Measurements from ENCODE around the gene PLEKHN1. TPM values are rescaled to one million over a fixed set of nuclear protein-coding genes. Genes with fewer than 3 reads are reported as not detected.
A peak's percentile ranks its signal among the peaks of the same experiment; 100 is the strongest.

PLEKHN1 gene
- total RNA-seq, 2 donors from 2014 or later: 1.5 to 4.6 TPM

DNA sequence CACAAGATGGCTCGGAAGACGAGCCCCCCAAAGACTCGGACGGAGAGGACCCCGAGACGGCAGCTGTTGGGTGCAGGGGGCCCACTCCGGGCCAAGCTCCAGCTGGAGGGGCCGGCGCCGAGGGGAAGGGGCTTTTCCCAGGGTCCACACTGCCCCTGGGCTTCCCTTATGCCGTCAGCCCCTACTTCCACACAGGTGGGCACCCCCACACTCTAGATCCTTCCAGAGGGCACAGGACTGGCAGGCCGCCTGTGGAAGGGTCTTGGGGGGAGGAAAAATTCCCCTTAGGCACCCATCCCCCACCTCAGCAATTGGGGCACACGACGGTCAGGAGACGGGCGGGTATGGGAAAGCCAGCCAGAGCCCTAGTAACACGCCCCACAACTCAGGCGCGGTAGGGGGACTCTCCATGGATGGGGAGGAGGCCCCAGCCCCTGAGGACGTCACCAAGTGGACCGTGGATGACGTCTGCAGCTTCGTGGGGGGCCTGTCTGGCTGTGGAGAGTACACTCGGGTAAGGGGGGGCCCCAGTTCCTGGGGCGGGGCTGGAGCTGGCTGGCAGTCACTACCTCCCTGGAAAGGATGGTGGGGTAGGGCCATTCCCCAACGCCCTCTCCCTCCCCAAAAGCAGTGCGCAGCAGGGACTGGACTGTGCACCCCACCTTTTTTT, 23.3 kb upstream of the PLEKHN1 start:
- Histone ChIP-seq H3K4me3 (ENCODE audit: low read length) (peak overlapping the region; percentile 55), H3K4me1 (ENCODE audit: control insufficient read depth, insufficient read depth, low read length) (peaks cover 16% of the 10 kb centered on the region), H3K9me3 (ENCODE audit: control insufficient read depth, low read length) (no peaks in the 10 kb centered on the region), H3K27me3 (ENCODE audit: control insufficient read depth, insufficient read depth, low read length, poor library complexity, severe bottlenecking) (peaks cover 13% of the 10 kb centered on the region), H3K27ac (ENCODE audit: low read depth, low read length) (no peak overlapping the region), H3K36me3 (ENCODE audit: control insufficient read depth, insufficient read depth, low read length) (peaks cover 8% of the 10 kb centered on the region), H3K9ac (ENCODE audit: extremely low read depth, low read length, poor library complexity, severe bottlenecking) (peak overlapping the region; percentile 20)
- Mint-ChIP-seq H3K27ac (no peak overlapping the region), H3K4me1 (peaks cover 15% of the 10 kb centered on the region), H3K36me3 (ENCODE audit: low read depth) (peaks cover 21% of the 10 kb centered on the region), H3K9me3 (no peaks in the 10 kb centered on the region), H3K4me3 (peak overlapping the region; percentile 76), H3K27me3 (ENCODE audit: insufficient read depth) (peaks cover 17% of the 10 kb centered on the region)
- TF ChIP-seq, protein P1, sequence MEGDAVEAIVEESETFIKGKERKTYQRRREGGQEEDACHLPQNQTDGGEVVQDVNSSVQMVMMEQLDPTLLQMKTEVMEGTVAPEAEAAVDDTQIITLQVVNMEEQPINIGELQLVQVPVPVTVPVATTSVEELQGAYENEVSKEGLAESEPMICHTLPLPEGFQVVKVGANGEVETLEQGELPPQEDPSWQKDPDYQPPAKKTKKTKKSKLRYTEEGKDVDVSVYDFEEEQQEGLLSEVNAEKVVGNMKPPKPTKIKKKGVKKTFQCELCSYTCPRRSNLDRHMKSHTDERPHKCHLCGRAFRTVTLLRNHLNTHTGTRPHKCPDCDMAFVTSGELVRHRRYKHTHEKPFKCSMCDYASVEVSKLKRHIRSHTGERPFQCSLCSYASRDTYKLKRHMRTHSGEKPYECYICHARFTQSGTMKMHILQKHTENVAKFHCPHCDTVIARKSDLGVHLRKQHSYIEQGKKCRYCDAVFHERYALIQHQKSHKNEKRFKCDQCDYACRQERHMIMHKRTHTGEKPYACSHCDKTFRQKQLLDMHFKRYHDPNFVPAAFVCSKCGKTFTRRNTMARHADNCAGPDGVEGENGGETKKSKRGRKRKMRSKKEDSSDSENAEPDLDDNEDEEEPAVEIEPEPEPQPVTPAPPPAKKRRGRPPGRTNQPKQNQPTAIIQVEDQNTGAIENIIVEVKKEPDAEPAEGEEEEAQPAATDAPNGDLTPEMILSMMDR (conservative IDR thresholded peaks at IDR 0.05): no peak
- WGBS, 2 experiments (ENCODE audit: insufficient coverage in 1 of 2, insufficient read length in 1 of 2): 46 to 52% methylated on average over 15 to 25 of the region's 27 CpGs
- DNase-seq: no peak

DNA sequence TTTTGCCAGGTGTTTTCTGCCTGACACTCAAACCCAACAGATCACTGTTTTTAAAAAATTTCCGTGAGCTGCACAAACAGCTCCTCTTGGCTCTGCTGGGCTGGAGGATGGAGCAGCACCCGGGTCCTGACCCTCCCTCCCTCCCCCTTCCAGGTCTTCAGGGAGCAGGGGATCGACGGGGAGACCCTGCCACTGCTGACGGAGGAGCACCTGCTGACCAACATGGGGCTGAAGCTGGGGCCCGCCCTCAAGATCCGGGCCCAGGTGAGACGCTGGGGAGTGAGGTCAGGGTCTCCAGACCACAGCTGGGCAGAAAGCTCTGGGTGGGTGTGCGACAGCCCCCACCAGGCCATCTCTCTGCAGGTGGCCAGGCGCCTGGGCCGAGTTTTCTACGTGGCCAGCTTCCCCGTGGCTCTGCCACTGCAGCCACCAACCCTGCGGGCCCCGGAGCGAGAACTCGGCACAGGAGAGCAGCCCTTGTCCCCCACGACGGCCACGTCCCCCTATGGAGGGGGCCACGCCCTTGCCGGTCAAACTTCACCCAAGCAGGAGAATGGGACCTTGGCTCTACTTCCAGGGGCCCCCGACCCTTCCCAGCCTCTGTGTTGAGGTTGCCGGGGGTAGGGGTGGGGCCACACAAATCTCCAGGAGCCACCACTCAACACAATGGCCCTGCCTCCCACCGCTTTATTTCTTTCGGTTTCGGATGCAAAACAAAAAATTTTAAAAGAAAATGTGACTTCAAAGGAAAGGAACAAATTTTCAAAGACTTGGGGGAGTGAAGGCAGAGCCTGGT, 22.5 kb upstream of the PLEKHN1 start:
- H3K4me3 Mint-ChIP-seq: peak overlapping the region; percentile 76
- DNase-seq: no peak

More for the DNA sequence above, 22.5 kb upstream of the PLEKHN1 start:
- H3K27ac Mint-ChIP-seq: peak overlapping the region; percentile 64
- peaks cover 27% of the 10 kb centered on the region for H3K36me3 Mint-ChIP-seq (ENCODE audit: low read depth)
- Histone ChIP-seq H3K9ac (ENCODE audit: extremely low read depth, low read length, poor library complexity, severe bottlenecking) (no peak overlapping the region), H3K27me3 (ENCODE audit: control insufficient read depth, insufficient read depth, low read length, poor library complexity, severe bottlenecking) (peaks cover 13% of the 10 kb centered on the region), H3K27ac (ENCODE audit: low read depth, low read length) (peak overlapping the region; percentile 66), H3K4me3 (ENCODE audit: low read length) (no peak overlapping the region), H3K4me1 (ENCODE audit: control insufficient read depth, insufficient read depth, low read length) (peaks cover 16% of the 10 kb centered on the region), H3K9me3 (ENCODE audit: control insufficient read depth, low read length) (no peaks in the 10 kb centered on the region), H3K36me3 (ENCODE audit: control insufficient read depth, insufficient read depth, low read length) (peaks cover 12% of the 10 kb centered on the region)
- TF ChIP-seq, protein P1 (conservative IDR thresholded peaks at IDR 0.05): no peak
- no peaks in the 10 kb centered on the region for H3K9me3 Mint-ChIP-seq
- peaks cover 10% of the 10 kb centered on the region for H3K4me1 Mint-ChIP-seq
- 89 to 92% methylated on average over 19 to 27 of the region's 27 CpGs for WGBS, 2 experiments (ENCODE audit: insufficient coverage in 1 of 2, insufficient read length in 1 of 2)
- H3K27me3 Mint-ChIP-seq (ENCODE audit: insufficient read depth): peaks cover 12% of the 10 kb centered on the region
